IMR-90 (cell line): ENCODE measurements around the gene NOL4L. TPM values are rescaled to one million over a fixed set of nuclear protein-coding genes. Genes with fewer than 3 reads are reported as not detected.

ENCODE experiments used
- ATAC-seq: fragments of 200-7000 bp; cut with Tn5 transposase; 2 replicates; pipeline ENCODE4 v1.9.1; 2020; ENCODE audit warnings: low read depth, mild to moderate bottlenecking, moderate library complexity
- BruUV-seq: library from RNA; stranded (reverse); fragments of 400-500 nt; replicated peaks from 2 replicates; lab custom pipeline; 2021; lab: Mats Ljungman, UMichigan
- CTCF ChIA-PET: fragments of 300-600 bp; formaldehyde crosslinking; extraction: SDS; loops from one replicate; lab custom pipeline; 2021; ENCODE audit warnings: antibody characterized with exemption; lab: Yijun Ruan, JAX
- POLR2A ChIA-PET: fragments of 300-600 bp; sonication (Branson Sonifier 250); formaldehyde crosslinking; loops from one replicate; lab custom pipeline; 2022; ENCODE audit warnings: antibody characterized with exemption; ENCODE audit not compliant: unreplicated experiment; lab: Charles Lee
- DNase-seq: peaks from one replicate; pipeline ENCODE4 v3.0.0; 2013
- H2AFZ ChIP-seq: replicated peaks from 2 replicates; pipeline ENCODE3; 2013; ENCODE audit warnings: low read length, mild to moderate bottlenecking; ENCODE audit not compliant: poor library complexity
- H2AK5ac ChIP-seq: 2 replicates; pipeline ENCODE4 v1.6.1; 2013; ENCODE audit warnings: low read depth, low read length, inconsistent platforms
- H2AK9ac ChIP-seq: replicated peaks from 2 replicates; pipeline ENCODE3; 2013; ENCODE audit warnings: mild to moderate bottlenecking, low read depth, low read length, moderate library complexity; ENCODE audit not compliant: poor library complexity
- H2BK120ac ChIP-seq: 2 replicates; pipeline ENCODE4 v1.6.1; 2013; ENCODE audit warnings: low read depth, low read length, inconsistent platforms
- H2BK15ac ChIP-seq: 3 replicates; pipeline ENCODE4 v1.6.1; 2013; ENCODE audit warnings: low read depth, low read length, inconsistent platforms
- H2BK20ac ChIP-seq: 2 replicates; pipeline ENCODE4 v1.6.1; 2013; ENCODE audit warnings: low read depth, mild to moderate bottlenecking, inconsistent platforms, low read length, moderate library complexity
- H2BK5ac ChIP-seq: 2 replicates; pipeline ENCODE4 v1.6.1; 2013; ENCODE audit warnings: mild to moderate bottlenecking, low read depth, low read length, inconsistent platforms; ENCODE audit not compliant: poor library complexity, severe bottlenecking
- H3K14ac ChIP-seq: replicated peaks from 2 replicates; pipeline ENCODE4 v1.6.1; 2013; ENCODE audit warnings: low read depth, low read length, inconsistent platforms
- H3K18ac ChIP-seq: 2 replicates; pipeline ENCODE4 v1.6.1; 2013; ENCODE audit warnings: low read depth, low read length, control low read depth
- H3K23ac ChIP-seq: 2 replicates; pipeline ENCODE4 v1.6.1; 2013; ENCODE audit warnings: low read depth, low read length, inconsistent platforms
- H3K27ac ChIP-seq: 2 replicates; pipeline ENCODE4 v1.5.1; 2013; ENCODE audit warnings: mild to moderate bottlenecking, control low read depth, low read length; ENCODE audit not compliant: insufficient read depth
- H3K27me3 ChIP-seq: 2 replicates; pipeline ENCODE4 v1.6.1; 2013; ENCODE audit warnings: low read length; ENCODE audit not compliant: control insufficient read depth, insufficient read depth
- H3K36me3 ChIP-seq: 2 replicates; pipeline ENCODE4 v1.6.1; 2013; ENCODE audit warnings: low read length, mixed read lengths; ENCODE audit not compliant: control insufficient read depth, insufficient read depth
- H3K4ac ChIP-seq: 2 replicates; pipeline ENCODE4 v1.6.1; 2013; ENCODE audit warnings: low read depth, low read length, inconsistent platforms
- H3K4me1 ChIP-seq: 2 replicates; pipeline ENCODE4 v1.6.1; 2013; ENCODE audit warnings: low read length, mixed read lengths; ENCODE audit not compliant: control insufficient read depth, insufficient read depth
- H3K4me2 ChIP-seq: 2 replicates; pipeline ENCODE4 v1.6.1; 2013; ENCODE audit warnings: low read depth, mild to moderate bottlenecking, control low read depth, low read length, moderate library complexity
- H3K4me3 ChIP-seq: 2 replicates; pipeline ENCODE4 v1.5.1; 2013; ENCODE audit warnings: low read depth, mild to moderate bottlenecking, control low read depth, low read length, moderate library complexity; ENCODE audit not compliant: insufficient read depth
- H3K56ac ChIP-seq: 2 replicates; pipeline ENCODE4 v1.6.1; 2013; ENCODE audit warnings: low read length, inconsistent platforms; ENCODE audit not compliant: insufficient read depth; ENCODE audit errors: extremely low read depth
- H3K79me1 ChIP-seq, 2 experiments: 2 replicates each; pipeline ENCODE4 v1.6.1; 2013; ENCODE audit warnings: low read length in 2 of 2, inconsistent platforms in 1 of 2, low read depth in 1 of 2
- H3K9ac ChIP-seq: 2 replicates; pipeline ENCODE4 v1.6.1; 2013; ENCODE audit warnings: low read depth, low read length, control low read depth
- H3K9me1 ChIP-seq: 2 replicates; pipeline ENCODE4 v1.6.1; 2013; ENCODE audit warnings: low read length, inconsistent platforms; ENCODE audit not compliant: insufficient read depth
- H3K9me3 ChIP-seq: 2 replicates; pipeline ENCODE4 v1.6.1; 2013; ENCODE audit warnings: low read length; ENCODE audit not compliant: control insufficient read depth, insufficient read depth
- H4K20me1 ChIP-seq: 2 replicates; pipeline ENCODE4 v1.6.1; 2013; ENCODE audit warnings: low read length, inconsistent platforms; ENCODE audit not compliant: insufficient read depth
- H4K5ac ChIP-seq: 2 replicates; pipeline ENCODE4 v1.6.1; 2013; ENCODE audit warnings: mild to moderate bottlenecking, low read depth, low read length, control low read depth
- H4K8ac ChIP-seq, 2 experiments: 2 replicates each; pipeline ENCODE4 v1.6.1; 2013; ENCODE audit warnings: low read depth in 2 of 2, low read length in 2 of 2, control low read depth in 1 of 2, inconsistent platforms in 1 of 2
- H4K91ac ChIP-seq: 2 replicates; pipeline ENCODE4 v1.6.1; 2013; ENCODE audit warnings: low read depth, low read length, inconsistent platforms; ENCODE audit not compliant: insufficient read depth
- BHLHE40 ChIP-seq: fragments of 150-350 bp; IDR thresholded peaks from 2 replicates; pipeline ENCODE4 v1.6.1; 2016; ENCODE audit warnings: mild to moderate bottlenecking, low read depth, low read length
- CEBPB ChIP-seq: IDR thresholded peaks from 2 replicates; pipeline ENCODE4 v1.6.1; 2012; ENCODE audit warnings: low read depth, low read length, improper control_type of control experiment
- CHD1 ChIP-seq: IDR thresholded peaks from 2 replicates; pipeline ENCODE4 v1.6.1; 2012; ENCODE audit warnings: low read depth, low read length, improper control_type of control experiment
- FOS ChIP-seq: fragments of 150-350 bp; IDR thresholded peaks from 2 replicates; pipeline ENCODE4 v1.6.1; 2016; ENCODE audit warnings: low read depth, low read length
- MAFK ChIP-seq: IDR thresholded peaks from 2 replicates; pipeline ENCODE4 v1.6.1; 2012; ENCODE audit warnings: low read depth, low read length, improper control_type of control experiment
- MAZ ChIP-seq: IDR thresholded peaks from 2 replicates; pipeline ENCODE4 v1.6.1; 2012; ENCODE audit warnings: low read depth, mild to moderate bottlenecking, low read length, improper control_type of control experiment, moderate library complexity, borderline replicate concordance
- NFE2L2 ChIP-seq: fragments of 150-350 bp; IDR thresholded peaks from 2 replicates; pipeline ENCODE4 v1.6.1; 2016; ENCODE audit warnings: low read depth, mild to moderate bottlenecking, low read length
- POLR2A ChIP-seq: IDR thresholded peaks from 2 replicates; pipeline ENCODE4 v1.6.1; 2012; ENCODE audit warnings: mild to moderate bottlenecking, low read depth, low read length
- RAD21 ChIP-seq: IDR thresholded peaks from 2 replicates; pipeline ENCODE4 v1.6.1; 2012; ENCODE audit warnings: low read length, improper control_type of control experiment
- RCOR1 ChIP-seq: IDR thresholded peaks from 2 replicates; pipeline ENCODE4 v1.6.1; 2012; ENCODE audit warnings: mild to moderate bottlenecking, low read length, improper control_type of control experiment; ENCODE audit not compliant: insufficient replicate concordance
- RFX5 ChIP-seq: IDR thresholded peaks from 2 replicates; pipeline ENCODE4 v1.8.0; 2012; ENCODE audit warnings: low read depth, mild to moderate bottlenecking, low read length, moderate library complexity
- SMC3 ChIP-seq: fragments of 150-350 bp; IDR thresholded peaks from 2 replicates; pipeline ENCODE4 v1.6.1; 2016; ENCODE audit warnings: low read depth, mild to moderate bottlenecking, antibody characterized with exemption, low read length, moderate library complexity
- WGBS, 2 experiments: methylation state at CpG; one replicate each; pipeline versions ENCODE4 v1.1.5 to v1.1.7; 2013; ENCODE audit warnings: missing lambda C conversion rate in 2 of 2; ENCODE audit not compliant: insufficient read length in 1 of 2; ENCODE audit errors: extremely low coverage in 2 of 2; 5-methylcytosine and 5-hydroxymethylcytosine counted together
- dilution Hi-C: fragments of 300-500 bp; cut with HindIII; formaldehyde crosslinking; loops from one replicate; pipeline ENCODE4 v1.14.3; 2018; ENCODE audit warnings: low sequenced_read_pairs; ENCODE audit not compliant: unreplicated experiment
- in situ Hi-C: fragments of 300-500 bp; cut with MboI; formaldehyde crosslinking; loops from 3 replicates; pipeline ENCODE4 v1.14.3; 2019; ENCODE audit warnings: low sequenced_read_pairs, inconsistent platforms, mixed read lengths
- intact Hi-C: fragments of 100-400 bp; cut with micrococcal nuclease; formaldehyde crosslinking; loops from 2 replicates; pipeline ENCODE4 v1.10.0; 2022
- polyA plus RNA-seq, 3 experiments: library from polyadenylated mRNA; depleted of rRNA; stranded (reverse); fragments of >200 nt; gene quantifications; 2 replicates each; pipeline ENCODE4 v1.2.3, GENCODE V29; 2012; ENCODE audit warnings: low replicate concordance in 1 of 3
- total RNA-seq: library from RNA; depleted of rRNA; stranded (reverse); fragments of >200 nt; gene quantifications from 2 replicates; pipeline ENCODE4 v1.2.3, GENCODE V29; 2012
- TF ChIP-seq, protein P1 (sequence below): fragments of 150-350 bp; IDR thresholded peaks from 2 replicates; pipeline ENCODE4 v1.6.1; 2017; ENCODE audit warnings: mild to moderate bottlenecking, antibody characterized with exemption, low read length, low read depth
- TF ChIP-seq, protein P2 (sequence below): conservative IDR thresholded peaks from 2 replicates; pipeline ENCODE4 v1.5.1; 2012; ENCODE audit warnings: mild to moderate bottlenecking, low read depth, low read length, improper control_type of control experiment
- TF ChIP-seq, protein P3 (sequence below): fragments of 150-350 bp; IDR thresholded peaks from 2 replicates; pipeline ENCODE4 v1.6.1; 2016; ENCODE audit warnings: low read depth, mild to moderate bottlenecking, low read length, moderate library complexity, borderline replicate concordance

Gene NOL4L
- total and polyA plus RNA-seq, 2 of the 4 experiments (the other 2 are of a cell fraction): 4.7 to 13.3 TPM

DNA sequence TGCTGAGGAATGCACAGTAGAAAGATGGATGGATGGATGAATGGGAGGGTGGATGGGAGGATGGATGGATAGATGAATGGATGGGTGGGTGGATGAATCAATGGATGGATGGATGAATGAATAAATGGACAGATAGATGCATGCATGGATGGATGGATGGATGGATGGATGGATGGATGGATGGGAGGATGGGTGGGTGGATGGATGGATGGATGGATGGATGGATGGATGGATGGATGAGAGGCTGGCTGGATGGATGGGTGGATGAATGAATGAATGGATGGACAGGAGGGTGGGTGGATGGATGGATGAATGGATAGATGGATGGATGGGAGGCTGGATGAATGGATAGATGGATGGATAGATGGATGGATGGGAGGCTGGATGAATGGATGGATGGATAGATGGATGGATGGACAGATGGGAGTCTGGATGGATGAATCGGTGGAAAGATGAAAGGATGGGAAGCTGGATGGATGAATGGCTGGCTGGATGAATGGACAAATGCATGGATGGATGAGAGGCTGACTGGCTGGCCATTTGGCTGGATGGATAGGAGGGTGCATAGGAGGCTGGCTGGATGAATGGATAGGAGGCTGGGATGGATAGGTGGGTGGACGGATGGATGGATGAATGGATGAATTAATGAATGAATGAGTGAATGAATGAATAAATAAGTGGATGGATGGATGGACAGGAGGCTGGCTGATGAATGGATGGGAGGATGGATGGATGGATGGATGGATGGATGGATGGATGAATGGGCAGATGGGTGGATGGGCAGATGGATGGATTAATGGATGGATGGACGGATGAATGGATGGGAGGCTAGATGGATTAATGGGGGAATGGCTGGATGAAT, 28.3 kb upstream of the NOL4L start:
- CTCF ChIA-PET: no interaction called here
- BruUV-seq: no TSS peak
- no peak overlapping the region for H4K5ac ChIP-seq
- DNase-seq: no peak
- no peaks in the 10 kb centered on the region for H3K9me1 ChIP-seq
- H3K4me2 ChIP-seq: no peak overlapping the region
- no peak overlapping the region for H2BK120ac ChIP-seq
- POLR2A ChIA-PET: no interaction called here
- H2AK9ac ChIP-seq: no peak overlapping the region
- no peak overlapping the region for H2BK5ac ChIP-seq
- H3K4ac ChIP-seq: no peak overlapping the region
- no peaks in the 10 kb centered on the region for H3K79me1 ChIP-seq
- ATAC-seq: no peak
- 81 to 100% methylated on average over 1 to 3 of the region's 3 CpGs for WGBS, 2 experiments
- no peaks in the 10 kb centered on the region for H3K9me3 ChIP-seq
- no peaks in the 10 kb centered on the region for H3K36me3 ChIP-seq
- H3K14ac ChIP-seq: no peak overlapping the region
- H3K27me3 ChIP-seq: peaks cover 56% of the 10 kb centered on the region
- no peak overlapping the region for H3K4me3 ChIP-seq
- no peak overlapping the region for H3K9ac ChIP-seq
- no peak overlapping the region for H2AFZ ChIP-seq
- no peak overlapping the region for H3K27ac ChIP-seq
- no peaks in the 10 kb centered on the region; the same call in 1 of the 2 replicates for H4K20me1 ChIP-seq
- H3K4me1 ChIP-seq: no peaks in the 10 kb centered on the region
- H3K56ac ChIP-seq: no peak overlapping the region
- no peak overlapping the region for H3K18ac ChIP-seq
- dilution Hi-C loops (no loop called here), intact Hi-C loops (no loop called here), in situ Hi-C loops (no loop called here)
- no peak overlapping the region for H2BK20ac ChIP-seq
- H3K23ac ChIP-seq: no peak overlapping the region
- H2AK5ac ChIP-seq: no peak overlapping the region
- no peak overlapping the region for H4K91ac ChIP-seq
- H4K8ac ChIP-seq: no peak overlapping the region
- no peak overlapping the region for H2BK15ac ChIP-seq
- TF ChIP-seq POLR2A (no peak), MAFK (no peak), NFE2L2 (no peak), RCOR1 (no peak), RFX5 (no peak), FOS (no peak), MAZ (no peak), CHD1 (no peak), BHLHE40 (no peak), RAD21 (no peak), SMC3 (no peak), CEBPB (no peak)
- TF ChIP-seq, protein P1, sequence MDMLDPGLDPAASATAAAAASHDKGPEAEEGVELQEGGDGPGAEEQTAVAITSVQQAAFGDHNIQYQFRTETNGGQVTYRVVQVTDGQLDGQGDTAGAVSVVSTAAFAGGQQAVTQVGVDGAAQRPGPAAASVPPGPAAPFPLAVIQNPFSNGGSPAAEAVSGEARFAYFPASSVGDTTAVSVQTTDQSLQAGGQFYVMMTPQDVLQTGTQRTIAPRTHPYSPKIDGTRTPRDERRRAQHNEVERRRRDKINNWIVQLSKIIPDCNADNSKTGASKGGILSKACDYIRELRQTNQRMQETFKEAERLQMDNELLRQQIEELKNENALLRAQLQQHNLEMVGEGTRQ: no peak
- TF ChIP-seq, protein P2, sequence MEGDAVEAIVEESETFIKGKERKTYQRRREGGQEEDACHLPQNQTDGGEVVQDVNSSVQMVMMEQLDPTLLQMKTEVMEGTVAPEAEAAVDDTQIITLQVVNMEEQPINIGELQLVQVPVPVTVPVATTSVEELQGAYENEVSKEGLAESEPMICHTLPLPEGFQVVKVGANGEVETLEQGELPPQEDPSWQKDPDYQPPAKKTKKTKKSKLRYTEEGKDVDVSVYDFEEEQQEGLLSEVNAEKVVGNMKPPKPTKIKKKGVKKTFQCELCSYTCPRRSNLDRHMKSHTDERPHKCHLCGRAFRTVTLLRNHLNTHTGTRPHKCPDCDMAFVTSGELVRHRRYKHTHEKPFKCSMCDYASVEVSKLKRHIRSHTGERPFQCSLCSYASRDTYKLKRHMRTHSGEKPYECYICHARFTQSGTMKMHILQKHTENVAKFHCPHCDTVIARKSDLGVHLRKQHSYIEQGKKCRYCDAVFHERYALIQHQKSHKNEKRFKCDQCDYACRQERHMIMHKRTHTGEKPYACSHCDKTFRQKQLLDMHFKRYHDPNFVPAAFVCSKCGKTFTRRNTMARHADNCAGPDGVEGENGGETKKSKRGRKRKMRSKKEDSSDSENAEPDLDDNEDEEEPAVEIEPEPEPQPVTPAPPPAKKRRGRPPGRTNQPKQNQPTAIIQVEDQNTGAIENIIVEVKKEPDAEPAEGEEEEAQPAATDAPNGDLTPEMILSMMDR: no peak
- TF ChIP-seq, protein P3, sequence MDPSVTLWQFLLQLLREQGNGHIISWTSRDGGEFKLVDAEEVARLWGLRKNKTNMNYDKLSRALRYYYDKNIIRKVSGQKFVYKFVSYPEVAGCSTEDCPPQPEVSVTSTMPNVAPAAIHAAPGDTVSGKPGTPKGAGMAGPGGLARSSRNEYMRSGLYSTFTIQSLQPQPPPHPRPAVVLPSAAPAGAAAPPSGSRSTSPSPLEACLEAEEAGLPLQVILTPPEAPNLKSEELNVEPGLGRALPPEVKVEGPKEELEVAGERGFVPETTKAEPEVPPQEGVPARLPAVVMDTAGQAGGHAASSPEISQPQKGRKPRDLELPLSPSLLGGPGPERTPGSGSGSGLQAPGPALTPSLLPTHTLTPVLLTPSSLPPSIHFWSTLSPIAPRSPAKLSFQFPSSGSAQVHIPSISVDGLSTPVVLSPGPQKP: no peak
